Motor neuron (in vitro differentiated cells): ENCODE results near the gene BTBD2. TPM values are rescaled to one million over a fixed set of nuclear protein-coding genes. Genes with fewer than 3 reads are reported as not detected.

ENCODE experiments used
- ATAC-seq, 8 experiments: fragments of 200-7000 bp; cut with Tn5 transposase; replicated peaks in 6 of 8; 2 replicates each; pipeline ENCODE4 v1.8.0; 2021; ENCODE audit warnings: mild to moderate bottlenecking in 8 of 8, moderate library complexity in 8 of 8
- H3K27ac ChIP-seq, 2 donors: fragments of 250-450 bp; sonication (Bioruptor Pico); 2 replicates each; pipeline ENCODE4 v1.9.0; 2021; ENCODE audit warnings: antibody characterized with exemption in 2 of 2, mild to moderate bottlenecking in 2 of 2, moderate library complexity in 1 of 2
- H3K4me1 ChIP-seq, 2 donors: fragments of 250-450 bp; sonication (Bioruptor Pico); replicated peaks in 1 of 2; 2 replicates each; pipeline ENCODE4 v1.6.1; 2021; ENCODE audit warnings: antibody characterized with exemption in 2 of 2, mild to moderate bottlenecking in 2 of 2, moderate library complexity in 1 of 2
- H3K4me3 ChIP-seq, 5 donors: fragments of 250-450 bp; sonication (Bioruptor Pico); 2 replicates each; pipeline ENCODE4 v1.9.0; 2021; ENCODE audit warnings: antibody characterized with exemption in 5 of 5, mild to moderate bottlenecking in 5 of 5, moderate library complexity in 4 of 5
- WGBS, 10 experiments: fragments of 450-650 bp; shearing (Covaris generic); methylation state at CpG; one replicate each; pipeline ENCODE4 v1.0.0; 2022; 5-methylcytosine and 5-hydroxymethylcytosine counted together
- in situ Hi-C, 9 experiments: fragments of 400-800 bp; cut with MboI; loops; one replicate each; pipeline ENCODE4 v1.15.0; 2021; ENCODE audit warnings: low sequenced_read_pairs in 9 of 9, low pct_unique_long_range_greater_than_20kb in 2 of 9; ENCODE audit not compliant: unreplicated experiment in 9 of 9
- total RNA-seq, 8 experiments: library from RNA; unstranded; fragments of 300-600 nt; gene quantifications; 2 replicates each; pipeline versions ENCODE4 v1.2.3 to v1.2.4, GENCODE V29; 2022

The BTBD2 gene
- total RNA-seq, 8 experiments from 2014 or later = 20.3 to 92.3 (median 57.2) TPM

DNA sequence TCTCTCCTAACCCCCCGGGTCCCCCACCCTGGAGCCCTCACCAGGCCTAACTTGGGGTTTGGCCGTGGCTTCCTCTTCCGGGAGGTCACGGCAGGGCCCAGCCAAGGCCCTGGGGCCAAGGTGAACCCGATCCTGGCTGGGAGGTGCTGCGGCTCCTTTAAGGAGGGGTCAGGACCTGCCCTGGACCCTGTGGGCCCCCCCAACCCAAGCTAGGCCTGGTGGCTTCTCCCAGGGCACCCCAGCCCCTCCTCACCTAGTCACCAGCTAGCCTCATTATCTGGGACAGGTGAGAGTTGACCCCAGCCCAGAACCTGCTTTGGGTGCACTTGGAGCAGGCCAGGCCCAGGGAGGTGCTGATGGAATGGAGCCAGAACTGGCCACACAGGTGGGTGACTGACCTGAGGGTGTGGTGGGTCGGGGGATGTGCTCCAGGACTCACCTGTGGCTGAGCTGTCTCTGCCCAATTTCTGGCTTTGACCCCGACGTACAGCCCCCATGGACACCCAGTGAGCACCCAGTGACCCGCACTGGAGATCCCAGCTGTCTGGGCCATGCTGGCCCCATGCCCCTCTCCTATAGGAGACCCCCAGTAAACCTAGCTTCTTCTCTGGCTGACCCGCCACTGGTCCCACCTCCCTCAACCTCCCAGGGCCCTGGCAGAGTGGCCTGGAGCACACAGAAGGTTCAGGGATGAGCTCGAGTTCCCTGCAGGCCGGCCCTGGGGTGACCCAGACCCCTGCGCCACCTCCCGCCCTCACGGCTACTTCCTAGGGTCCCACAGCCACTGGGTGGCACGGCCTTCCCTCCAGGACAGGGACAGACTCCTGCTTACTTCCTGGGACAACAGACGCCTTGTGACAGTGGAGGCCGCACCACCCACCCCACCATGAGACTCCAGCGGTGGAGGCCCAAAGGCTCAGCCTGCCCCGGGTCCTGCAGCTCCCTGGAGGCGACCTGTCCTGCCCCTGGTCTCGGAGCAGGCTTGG is 42.3 kb upstream of the BTBD2 start:
- no peak overlapping the region for H3K4me3 ChIP-seq
- no peak for ATAC-seq
- peaks cover 43 to 44% of the 10 kb centered on the region in 2 donors for H3K4me1 ChIP-seq
- peak overlapping the region; percentile 97 to 99 for H3K27ac ChIP-seq
- in situ Hi-C loops = no loop called here
- WGBS, 10 experiments = 20 to 100% (median 88%) methylated on average over 1 to 4 of the region's 23 CpGs; no CpG with 5 or more reads in 4 of the 10 experiments

DNA sequence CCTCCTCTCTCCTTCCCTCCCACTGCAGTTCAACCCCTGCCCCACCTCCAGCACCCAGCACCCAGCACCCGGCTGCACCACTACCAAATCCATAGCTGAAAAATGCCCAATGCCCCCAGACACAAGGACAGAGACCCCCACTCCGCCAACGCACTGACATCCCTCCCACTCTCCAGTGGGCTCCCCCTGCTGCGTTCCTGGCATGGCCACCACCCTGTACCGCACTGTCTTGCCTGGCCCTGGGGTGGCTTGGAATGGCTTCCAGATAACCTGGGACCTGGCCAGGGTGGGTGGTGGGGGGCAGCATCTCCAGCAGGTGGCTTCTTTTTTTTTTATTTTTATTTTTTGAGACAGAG is 41.3 kb upstream of the BTBD2 start:
- Histone ChIP-seq H3K27ac (peak overlapping the region in 1 of 2 donors; percentile 43), H3K4me1 (peaks cover 34 to 42% of the 10 kb centered on the region in 2 donors), H3K4me3 (no peak overlapping the region)
- WGBS, 10 experiments = 40 to 100% methylated on average over 1 to 2 of the region's 5 CpGs; no CpG with 5 or more reads in 8 of the 10 experiments
- in situ Hi-C loops = no loop called here
- no peak for ATAC-seq

DNA sequence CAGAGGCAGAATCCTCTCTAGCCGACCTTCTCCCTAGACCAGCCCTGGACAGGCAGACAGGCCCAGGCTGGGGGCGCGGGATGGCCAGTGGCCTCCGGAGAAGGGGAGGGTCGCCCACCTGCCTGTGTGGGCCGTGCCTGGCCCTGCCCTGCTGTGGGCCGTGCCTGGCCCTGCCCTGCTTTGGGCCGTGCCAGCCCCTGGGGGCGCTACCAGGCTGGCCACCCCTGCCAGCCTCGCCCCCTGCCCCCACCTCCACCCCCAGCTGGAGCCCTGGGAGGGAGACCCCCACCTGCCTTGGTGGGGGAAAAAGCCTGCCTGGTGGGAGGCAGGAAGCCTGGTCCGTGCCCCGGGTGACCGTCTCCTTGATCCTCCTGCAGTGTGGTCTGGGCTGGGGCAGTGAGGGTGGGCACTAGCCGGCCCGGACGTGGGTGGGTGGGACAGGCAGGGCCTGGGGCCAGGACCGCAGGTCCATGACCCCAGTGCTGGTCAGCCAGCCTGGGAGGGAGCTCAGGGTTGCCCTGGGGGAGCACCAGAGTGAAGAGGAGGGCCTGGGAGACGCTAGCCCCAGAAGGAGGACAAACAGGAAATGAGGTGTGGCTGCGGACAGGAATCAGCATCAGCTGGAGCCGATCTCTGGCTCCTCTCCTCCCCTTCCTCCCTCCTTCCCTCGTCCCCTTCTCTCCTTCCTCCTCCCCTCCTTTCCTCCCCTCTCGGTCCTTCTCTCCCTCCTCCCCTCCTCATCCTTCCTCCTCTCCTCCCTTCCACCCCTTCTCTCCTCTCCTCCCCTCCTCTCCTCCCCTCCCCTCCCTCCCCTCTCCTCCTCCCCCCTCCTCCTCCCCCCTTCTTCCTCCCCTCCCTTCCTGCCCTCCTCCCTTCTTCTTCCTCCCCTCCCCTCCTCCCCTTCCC is 40.7 kb upstream of the BTBD2 start:
- peak overlapping the region; percentile 64 to 84 for H3K27ac ChIP-seq
- 69 to 83% methylated on average over 1 to 5 of the region's 22 CpGs; no CpG with 5 or more reads in 8 of the 10 experiments for WGBS, 10 experiments
- H3K4me3 ChIP-seq = no peak overlapping the region
- ATAC-seq = peak in 3 of 8 experiments; percentile 21 to 34 (median 22)
- peaks cover 34 to 47% of the 10 kb centered on the region in 2 donors for H3K4me1 ChIP-seq
- in situ Hi-C loops = no loop called here

DNA sequence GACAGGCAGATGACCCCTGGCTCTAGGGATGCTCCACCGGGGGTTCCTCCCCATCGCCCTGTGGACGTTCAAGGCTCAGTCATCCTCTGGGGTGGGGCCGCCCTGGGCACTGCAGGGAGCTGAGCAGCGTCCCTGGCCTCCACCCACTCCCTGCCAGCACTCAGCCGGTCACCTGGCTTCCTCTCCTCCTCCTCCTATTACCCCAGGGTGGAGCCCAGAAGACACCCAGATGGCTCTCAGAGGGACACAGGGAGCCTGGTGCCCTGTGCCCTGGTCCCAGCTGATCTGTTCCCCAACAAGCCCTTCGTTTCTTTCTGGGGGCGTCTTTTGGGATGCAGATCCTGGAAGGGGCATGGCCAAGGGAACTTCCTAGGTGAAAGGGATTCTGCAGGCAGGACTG is 39.2 kb upstream of the BTBD2 start:
- Histone ChIP-seq H3K4me3 (no peak overlapping the region), H3K27ac (no peak overlapping the region), H3K4me1 (peaks cover 22 to 36% of the 10 kb centered on the region in 2 donors)
- ATAC-seq = no peak
- in situ Hi-C loops = no loop called here
- WGBS, 10 experiments = 10 to 100% (median 67%) methylated on average over 1 to 2 of the region's 8 CpGs; no CpG with 5 or more reads in 5 of the 10 experiments

DNA sequence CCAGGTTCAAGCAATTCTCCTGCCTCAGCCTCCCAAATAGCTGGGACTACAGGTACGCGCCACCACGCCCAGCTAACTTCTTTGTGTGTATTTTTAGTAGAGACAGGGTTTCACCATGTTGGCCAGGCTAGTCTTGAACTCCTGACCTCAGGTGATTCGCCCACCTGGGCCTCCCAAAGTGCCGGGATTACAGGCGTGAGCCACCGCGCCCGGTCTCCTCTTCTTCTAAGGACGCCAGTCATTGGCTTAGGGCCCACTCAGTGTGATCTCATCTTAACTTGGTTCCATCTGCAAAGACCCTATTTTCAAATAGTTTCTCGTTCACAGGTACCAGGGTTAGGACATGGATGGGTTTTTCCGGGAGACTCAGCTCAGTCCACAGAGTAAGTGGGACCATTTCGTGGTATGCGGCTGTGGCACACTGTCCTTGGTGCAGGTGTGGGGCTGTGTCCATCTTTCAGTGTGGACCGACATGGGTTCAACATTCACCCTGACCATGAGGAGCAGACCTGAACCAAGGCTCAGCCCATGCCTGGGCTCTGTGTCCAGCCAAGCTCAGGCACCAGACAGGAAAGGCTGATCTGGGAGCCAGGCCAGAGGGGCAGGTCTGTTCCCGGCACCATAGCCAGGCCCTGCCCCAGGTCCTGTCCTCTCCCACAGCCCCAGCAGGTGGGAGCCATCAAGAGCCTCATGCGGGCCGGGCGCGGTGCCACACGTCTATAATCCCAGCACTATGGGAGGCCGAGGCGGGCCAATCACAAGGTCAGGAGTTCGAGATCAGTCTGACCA is 38.3 kb upstream of the BTBD2 start:
- H3K27ac ChIP-seq = no peak overlapping the region
- in situ Hi-C loops = no loop called here
- WGBS, 10 experiments = 80 to 100% (median 96%) methylated on average over 1 to 9 of the region's 24 CpGs; no CpG with 5 or more reads in 3 of the 10 experiments
- ATAC-seq = no peak
- H3K4me3 ChIP-seq = no peak overlapping the region
- peaks cover 21 to 35% of the 10 kb centered on the region in 2 donors for H3K4me1 ChIP-seq

DNA sequence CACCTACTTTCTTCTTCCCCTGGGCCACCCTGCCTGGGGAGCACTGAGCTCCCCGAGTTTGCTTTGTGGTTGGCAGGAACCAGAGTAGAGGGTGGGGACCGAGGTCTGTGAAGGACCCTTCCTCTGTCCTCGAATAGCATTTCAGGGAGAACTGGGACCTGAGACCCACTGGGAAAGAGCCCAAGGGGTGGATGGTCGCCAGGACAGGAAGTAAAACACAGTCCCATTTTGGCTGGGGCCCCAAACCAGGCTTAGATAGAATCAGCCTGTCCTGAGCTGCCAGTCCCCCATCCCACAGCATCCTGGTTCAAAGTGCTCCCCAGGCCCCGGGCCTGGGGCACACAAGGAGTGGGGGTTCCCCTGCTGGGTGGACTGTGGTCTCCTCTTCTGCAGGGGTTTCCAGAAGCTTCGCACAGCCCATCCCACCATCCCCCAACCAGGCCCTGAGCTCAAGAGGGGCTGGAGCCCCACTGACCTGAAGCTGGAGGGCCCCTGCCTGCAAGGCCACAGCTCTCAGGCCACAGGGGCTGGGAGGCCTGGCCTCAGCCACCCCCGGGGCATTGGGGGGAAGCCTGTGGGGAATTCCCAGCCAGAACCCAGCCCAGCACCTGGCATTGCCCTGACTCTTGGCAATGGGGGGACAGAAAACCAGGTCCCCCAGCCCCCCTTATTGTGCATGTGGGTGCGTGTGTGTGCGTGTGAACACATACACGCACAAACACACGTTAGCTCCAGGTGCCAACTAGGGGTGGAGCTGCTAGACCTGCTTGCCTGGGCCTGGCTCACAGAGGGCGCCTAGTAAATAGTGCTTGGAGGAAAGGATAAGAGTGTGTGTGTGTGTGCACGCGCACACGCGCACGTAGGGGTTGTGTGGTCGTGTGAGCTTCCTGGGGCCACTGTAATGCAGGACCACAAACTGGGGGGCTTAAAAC is 36.5 kb upstream of the BTBD2 start:
- in situ Hi-C loops = no loop called here
- ATAC-seq = no peak
- WGBS, 10 experiments = 30 to 100% (median 88%) methylated on average over 2 to 7 of the region's 18 CpGs; no CpG with 5 or more reads in 3 of the 10 experiments
- H3K4me1 ChIP-seq = peaks cover 23 to 40% of the 10 kb centered on the region in 2 donors
- H3K4me3 ChIP-seq = peak overlapping the region in 2 of 5 donors; percentile 77 to 80
- H3K27ac ChIP-seq = peak overlapping the region; percentile 56 to 88

DNA sequence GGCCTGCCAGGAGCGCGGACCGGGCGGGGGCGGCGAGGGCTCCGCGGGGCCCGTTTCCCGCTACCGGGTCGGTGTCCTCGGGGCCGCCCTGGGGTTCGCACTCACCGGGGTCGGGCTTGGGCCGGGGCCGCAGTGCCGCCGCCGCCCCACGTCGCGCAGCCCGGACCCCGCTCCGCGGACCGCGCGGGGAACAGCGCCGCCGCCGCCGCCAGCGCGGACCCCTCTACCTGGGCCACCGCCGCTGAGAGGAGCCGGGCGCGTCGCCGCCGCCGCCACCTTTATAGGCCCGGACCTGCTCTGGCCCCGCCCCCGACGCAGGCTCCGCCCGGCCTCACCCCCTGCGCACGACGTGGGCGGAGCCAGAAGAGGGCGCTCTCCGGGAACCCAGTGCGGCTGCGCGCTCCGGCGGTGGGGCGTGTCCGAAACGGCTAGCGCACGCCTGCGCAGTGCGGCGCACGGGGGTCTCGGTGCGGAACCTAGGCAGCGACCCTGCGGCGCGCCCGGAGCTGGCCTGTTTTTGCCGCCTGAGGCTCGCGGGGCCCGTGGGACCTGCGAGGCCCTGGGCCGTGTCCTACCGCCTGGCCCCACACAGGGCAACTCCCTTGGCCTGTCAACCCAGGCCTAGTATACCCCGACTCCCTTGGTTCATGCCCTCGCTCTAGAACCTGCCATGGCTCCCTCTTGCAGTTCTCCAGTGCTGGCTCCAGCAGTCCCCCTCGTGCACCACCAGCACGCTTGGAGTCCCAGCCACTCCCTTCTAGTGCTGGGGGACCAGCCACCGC is 35.7 kb upstream of the BTBD2 start, which contains the start of gene MKNK2:
TSS of gene MKNK2 (minus strand) at position 254 of the 782 bp plus-strand sequence. CDS start 393 bp downstream, outside the sequence.
- peak; percentile 62 to 84 (median 79) for ATAC-seq

DNA sequence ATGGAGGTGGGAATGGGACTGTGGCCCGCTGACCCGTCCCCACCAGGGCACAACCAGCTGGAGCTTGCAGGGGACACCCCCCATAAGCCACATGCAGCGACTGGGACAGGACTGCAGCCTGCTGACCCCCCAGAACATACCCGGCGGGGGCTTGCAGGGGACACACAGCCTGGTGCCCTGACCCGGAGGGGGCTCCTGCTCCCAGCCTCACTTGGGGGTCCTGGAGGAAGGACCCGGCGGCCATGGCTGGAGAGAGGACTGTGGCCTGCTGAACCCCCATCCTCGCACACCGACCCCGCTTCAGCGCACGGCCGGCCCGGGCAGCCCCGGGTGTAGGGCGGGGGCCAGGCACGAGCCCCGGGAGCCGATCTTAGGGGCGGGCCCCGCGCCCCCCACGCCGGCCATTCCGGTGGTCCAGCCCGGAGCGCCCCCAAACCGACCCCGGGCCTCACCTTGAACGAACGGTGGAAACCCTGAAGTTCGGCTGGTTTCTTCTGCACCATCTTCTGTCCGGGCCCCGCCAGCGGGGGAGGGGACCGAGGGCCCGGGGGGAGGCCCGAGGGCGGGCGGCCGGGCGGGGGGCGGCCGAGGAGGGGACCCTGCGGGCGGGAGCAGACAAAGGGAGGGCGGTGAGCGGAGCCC is 35.0 kb upstream of the BTBD2 start:
- WGBS, 10 experiments = no CpG with 5 or more reads among the region's 49 CpGs
- in situ Hi-C loops = no loop called here
- H3K27ac ChIP-seq = peak overlapping the region; percentile 51 to 72
- H3K4me3 ChIP-seq = peak overlapping the region; percentile 65 to 93 (median 77)
- H3K4me1 ChIP-seq = peaks cover 15 to 28% of the 10 kb centered on the region in 2 donors
- ATAC-seq = peak in 4 of 8 experiments; percentile 1 to 8 (median 4)

More for the DNA sequence above, 35.7 kb upstream of the BTBD2 start, which contains the start of gene MKNK2:
- WGBS, 10 experiments = 0 to 80% (median 13%) methylated on average over 1 to 29 of the region's 93 CpGs; no CpG with 5 or more reads in 4 of the 10 experiments
- Histone ChIP-seq H3K4me1 (peaks cover 22 to 35% of the 10 kb centered on the region in 2 donors), H3K27ac (peak within 1 kb of the TSS; percentile 56 to 88), H3K4me3 (peak within 1 kb of the TSS; percentile 65 to 93 (median 77))
- in situ Hi-C loops = no loop called here

DNA sequence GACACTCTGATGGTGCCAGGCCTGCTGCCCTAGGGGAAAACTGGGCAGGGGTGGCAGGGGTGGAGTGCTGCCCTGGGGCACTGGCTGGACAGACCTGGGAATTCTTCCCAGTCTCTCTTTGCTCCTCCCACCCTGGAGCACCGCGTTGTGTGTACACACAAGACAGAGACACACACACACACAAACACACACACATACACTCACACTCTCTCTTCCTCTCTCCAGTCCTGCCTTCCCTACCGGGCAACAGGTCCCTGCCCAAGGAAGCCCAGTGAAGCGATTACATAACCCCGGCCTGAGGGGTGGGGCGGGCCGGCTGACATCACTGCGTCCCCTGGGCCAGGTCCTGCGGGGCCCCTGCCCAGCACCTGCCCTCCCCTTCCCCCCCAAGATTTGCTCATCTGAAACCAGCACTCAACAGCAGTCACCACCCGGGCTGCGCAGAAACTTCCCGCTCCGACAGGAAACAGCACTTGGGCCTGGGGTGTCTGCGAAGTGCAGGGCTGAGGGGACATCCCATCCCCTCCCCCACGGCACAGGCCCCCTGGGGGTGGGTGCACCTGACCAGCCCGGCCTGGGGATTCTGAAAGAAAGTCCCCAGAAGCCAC is 34.3 kb upstream of the BTBD2 start:
- WGBS, 10 experiments = 0% methylated on average over 2 of the region's 16 CpGs; no CpG with 5 or more reads in 9 of the 10 experiments
- in situ Hi-C loops = no loop called here
- ATAC-seq = peak; percentile 38 to 62 (median 55)
- Histone ChIP-seq H3K4me1 (peaks cover 13 to 26% of the 10 kb centered on the region in 2 donors), H3K27ac (peak overlapping the region; percentile 51 to 72), H3K4me3 (peak overlapping the region; percentile 65 to 93 (median 77))
